ENCODE results near the gene MYLK4.

The MYLK4 gene

GRCh38 chr6:2617729-2618128, 133.0 kb downstream of the MYLK4 start:
- Histone ChIP-seq H3K27me3 (ENCODE audit: low read depth) (no peaks in the 10 kb centered on the region), H3K4me1 (no peaks in the 10 kb centered on the region), H3K36me3 (replicated peaks) (no peaks in the 10 kb centered on the region), H3K9me3 (no peaks in the 10 kb centered on the region), H3K4me3 (no peak overlapping the region)
- in situ Hi-C loops (cut with MboI; ENCODE audit: low sequenced_read_pairs) = no loop called here
- no peak for DNase-seq (ENCODE audit: low spot score in 2 of 2)

- H3K9me3 ChIP-seq = no peaks in the 10 kb centered on the region
- H3K4me1 ChIP-seq = no peaks in the 10 kb centered on the region; the same call in 1 of the 2 replicates
- DNase-seq (ENCODE audit: low spot score in 2 of 2) = peak in 1 of 2 experiments; percentile 26
- no peaks in the 10 kb centered on the region for H3K27me3 ChIP-seq (ENCODE audit: low read depth)
- no peaks in the 10 kb centered on the region for H3K36me3 ChIP-seq (replicated peaks)
- no peak overlapping the region for H3K4me3 ChIP-seq
- in situ Hi-C loops (cut with MboI; ENCODE audit: low sequenced_read_pairs) = no loop called here
Measured at GRCh38 chr6:2616811-2617210, 133.9 kb downstream of the MYLK4 start.

- no peaks in the 10 kb centered on the region for H3K36me3 ChIP-seq (replicated peaks)
- DNase-seq (ENCODE audit: low spot score in 2 of 2) = no peak
- in situ Hi-C loops (cut with MboI; ENCODE audit: low sequenced_read_pairs) = no loop called here
- H3K27me3 ChIP-seq (ENCODE audit: low read depth) = no peaks in the 10 kb centered on the region
- 0 out of 2 replicates have a peak, but pooled peaks cover 2% of the 10 kb centered on the region for H3K9me3 ChIP-seq
- H3K4me3 ChIP-seq = no peak overlapping the region
- H3K4me1 ChIP-seq = no peaks in the 10 kb centered on the region; the same call in 1 of the 2 replicates
Measured at GRCh38 chr6:2615251-2615650, 135.5 kb downstream of the MYLK4 start.

GRCh38 chr6:2614846-2615245, 135.9 kb downstream of the MYLK4 start:
- no peaks in the 10 kb centered on the region; the same call in 1 of the 2 replicates for H3K4me1 ChIP-seq
- H3K4me3 ChIP-seq = no peak overlapping the region
- H3K27me3 ChIP-seq (ENCODE audit: low read depth) = no peaks in the 10 kb centered on the region
- H3K9me3 ChIP-seq = 0 out of 2 replicates have a peak, but pooled peaks cover 2% of the 10 kb centered on the region
- in situ Hi-C loops (cut with MboI; ENCODE audit: low sequenced_read_pairs) = no loop called here
- no peak for DNase-seq (ENCODE audit: low spot score in 2 of 2)
- no peaks in the 10 kb centered on the region for H3K36me3 ChIP-seq (replicated peaks)

DNA sequence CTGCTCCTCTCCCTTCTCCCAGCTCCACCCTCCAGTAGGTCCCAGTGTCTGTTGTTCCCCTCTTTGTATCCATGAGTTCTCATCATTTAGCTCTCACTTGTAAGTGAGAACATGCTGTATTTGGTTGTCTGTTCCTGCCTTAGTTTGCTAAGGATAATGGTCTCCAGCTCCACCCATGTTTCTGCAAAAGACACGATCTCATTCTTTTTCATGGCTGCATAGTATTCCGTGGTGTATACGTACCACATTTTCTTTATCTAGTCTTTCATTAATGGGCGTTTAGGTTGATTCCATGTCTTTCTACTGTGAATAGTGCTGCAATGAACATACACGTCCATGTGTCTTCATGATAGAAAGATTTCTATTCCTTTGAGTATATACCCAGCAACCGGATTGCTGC, 136.6 kb downstream of the MYLK4 start:
- H3K4me3 ChIP-seq = no peak overlapping the region
- H3K9me3 ChIP-seq = 0 out of 2 replicates have a peak, but pooled peaks cover 2% of the 10 kb centered on the region
- H3K36me3 ChIP-seq (replicated peaks) = no peaks in the 10 kb centered on the region
- no peaks in the 10 kb centered on the region; the same call in 1 of the 2 replicates for H3K4me1 ChIP-seq
- in situ Hi-C loops (cut with MboI; ENCODE audit: low sequenced_read_pairs) = no loop called here
- no peak for DNase-seq (ENCODE audit: low spot score in 2 of 2)
- no peaks in the 10 kb centered on the region for H3K27me3 ChIP-seq (ENCODE audit: low read depth)

Data from HAP-1 (cell line).